ENCODE measurements around the gene ANO10. TPM values are rescaled to one million over a fixed set of nuclear protein-coding genes. Genes with fewer than 3 reads are reported as not detected.
A peak's percentile ranks its signal among the peaks of the same experiment; 100 is the strongest.

Gene ANO10
- total RNA-seq, 1 donor from 2014 or later, result 47.3 TPM

DNA sequence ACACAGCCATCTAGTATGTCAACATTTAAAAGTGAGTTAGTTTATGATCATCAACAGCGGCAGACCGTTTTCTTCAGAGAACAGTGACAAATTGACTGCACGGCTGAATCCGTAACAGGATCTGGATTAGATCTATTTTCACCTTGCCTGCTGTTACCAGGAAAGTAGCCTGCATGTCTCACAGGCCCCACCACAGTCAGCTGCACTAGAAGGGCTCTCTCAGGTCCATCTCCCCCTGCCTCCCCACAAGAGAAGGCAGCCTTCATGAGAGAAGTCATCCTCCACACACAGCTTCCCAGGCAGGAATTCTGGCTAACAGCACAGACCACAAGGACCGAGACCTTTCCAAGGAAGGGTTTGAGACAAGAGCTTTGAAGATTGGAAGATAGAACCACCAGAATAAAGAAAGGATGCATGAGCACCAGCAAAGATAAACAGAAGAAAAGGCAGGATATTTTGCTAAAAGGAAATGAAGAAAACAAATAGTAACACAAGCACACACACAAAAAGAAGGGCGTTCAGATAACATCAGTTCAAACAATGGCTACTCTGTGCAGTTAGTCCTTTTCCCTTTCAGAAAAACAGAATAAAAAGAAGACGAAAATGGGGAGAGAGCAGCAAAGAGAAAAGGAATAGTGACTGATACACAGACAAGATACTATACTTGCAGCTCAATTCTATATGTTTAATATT, 208.0 kb downstream of the ANO10 start:
- no peak for DNase-seq

DNA sequence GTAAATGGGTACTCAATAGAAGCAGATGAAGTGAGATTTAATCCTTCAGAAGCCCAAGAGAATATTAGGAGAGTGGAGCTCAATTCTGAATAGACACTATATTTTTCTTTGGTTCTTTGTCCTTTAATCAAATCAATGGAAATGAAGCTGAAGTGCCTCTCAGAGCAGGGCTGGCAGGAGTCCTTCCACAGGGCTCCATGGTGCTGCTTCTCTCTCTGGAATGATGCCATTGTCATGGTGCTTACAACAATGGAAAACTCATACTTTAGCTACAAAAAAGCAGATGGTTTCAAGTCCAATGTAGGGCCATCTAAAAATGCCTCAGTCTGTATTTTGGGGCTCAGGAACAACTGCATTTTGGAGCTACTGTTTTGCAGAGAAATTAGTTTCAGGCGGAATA, 210.4 kb downstream of the ANO10 start:
- DNase-seq, result peak; percentile 4

DNA sequence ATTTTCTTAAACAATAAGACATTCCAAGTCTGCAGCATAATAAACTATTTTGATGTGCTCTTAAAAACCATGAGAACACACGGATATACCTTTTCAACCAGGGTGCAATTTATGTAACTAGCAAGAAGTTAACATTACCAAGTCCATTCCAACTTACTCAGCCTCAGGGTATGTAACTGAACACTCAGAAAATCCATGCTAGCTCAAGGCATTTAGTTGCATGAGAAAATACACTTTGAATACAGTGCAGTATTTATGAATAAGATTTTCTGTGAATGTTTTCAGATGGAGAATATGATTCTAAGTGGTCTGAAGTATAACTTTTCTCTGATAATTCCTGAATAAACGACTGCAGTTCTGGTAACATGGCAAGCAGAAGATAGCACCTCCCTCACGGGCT, 211.2 kb downstream of the ANO10 start:
- DNase-seq, result no peak

DNA sequence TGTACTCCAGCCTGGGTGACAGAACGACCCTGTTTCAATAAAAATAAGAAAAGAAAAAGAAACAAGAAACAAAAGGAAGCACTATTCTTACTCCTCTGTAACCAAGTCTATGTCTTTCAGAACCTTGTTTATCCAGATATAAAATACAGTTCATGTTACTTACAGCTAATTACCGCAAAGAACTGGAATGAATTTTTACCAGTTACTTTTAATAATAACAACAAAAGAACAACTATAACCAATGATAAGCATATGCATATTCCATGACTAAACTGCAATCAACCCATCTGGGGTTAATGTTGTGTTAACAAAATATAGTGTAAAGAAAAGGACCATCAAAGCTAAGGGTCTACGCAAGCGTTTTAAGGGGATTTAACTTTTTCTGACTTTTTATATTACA, 212.3 kb downstream of the ANO10 start:
- DNase-seq, result no peak

DNA sequence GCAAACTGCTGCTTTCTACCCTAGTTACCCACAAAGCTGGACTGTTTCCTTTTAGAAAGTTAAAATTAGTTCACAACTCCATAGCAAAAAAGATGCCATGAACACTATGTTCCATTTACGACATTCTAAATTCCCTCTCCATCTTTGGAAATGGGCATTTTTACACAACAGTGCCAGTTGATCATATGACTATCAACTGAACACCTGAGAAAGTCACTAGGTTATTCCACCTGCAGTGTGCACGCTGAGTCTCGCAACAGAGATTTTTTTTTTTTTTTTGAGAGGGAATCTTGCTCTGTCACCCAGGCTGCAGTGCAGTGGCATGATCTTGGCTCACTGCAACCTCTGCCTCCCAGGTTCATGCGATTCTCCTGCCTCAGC, 215.2 kb downstream of the ANO10 start:
- DNase-seq, result no peak

DNA sequence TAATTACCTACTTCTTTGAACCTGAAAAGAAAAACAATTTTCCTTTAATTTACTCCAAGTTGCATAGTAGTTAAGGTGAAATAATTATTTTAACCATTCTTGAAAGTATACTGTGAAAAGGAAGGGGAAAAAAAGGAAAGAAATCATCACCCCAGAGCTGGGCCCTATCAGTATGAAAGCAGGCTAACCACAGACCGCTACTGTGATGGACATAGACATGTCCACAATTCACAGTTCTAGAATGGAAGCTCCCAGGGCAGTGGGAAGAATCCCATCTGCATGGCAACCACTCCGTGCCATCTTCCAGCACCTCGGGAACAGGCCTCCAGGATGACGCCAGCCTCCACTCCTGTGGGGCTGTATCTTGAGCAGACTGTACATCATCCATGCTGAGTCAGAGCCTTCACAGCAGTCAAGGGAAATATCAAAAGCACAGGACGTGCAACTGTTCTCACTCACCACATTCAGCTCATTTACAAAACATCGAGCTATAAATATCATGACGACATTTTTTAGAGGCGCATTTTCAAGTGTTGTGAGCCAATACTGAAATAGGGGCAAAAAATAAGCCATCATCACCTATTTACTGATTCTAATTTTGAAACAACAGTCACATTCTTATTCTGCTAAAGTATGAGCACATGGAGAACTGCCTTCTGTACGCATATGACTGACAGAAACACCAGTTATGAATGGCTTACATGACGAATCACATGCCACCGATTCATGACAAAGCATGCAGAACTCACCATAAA, 215.7 kb downstream of the ANO10 start:
- DNase-seq, result peak; percentile 54

DNA sequence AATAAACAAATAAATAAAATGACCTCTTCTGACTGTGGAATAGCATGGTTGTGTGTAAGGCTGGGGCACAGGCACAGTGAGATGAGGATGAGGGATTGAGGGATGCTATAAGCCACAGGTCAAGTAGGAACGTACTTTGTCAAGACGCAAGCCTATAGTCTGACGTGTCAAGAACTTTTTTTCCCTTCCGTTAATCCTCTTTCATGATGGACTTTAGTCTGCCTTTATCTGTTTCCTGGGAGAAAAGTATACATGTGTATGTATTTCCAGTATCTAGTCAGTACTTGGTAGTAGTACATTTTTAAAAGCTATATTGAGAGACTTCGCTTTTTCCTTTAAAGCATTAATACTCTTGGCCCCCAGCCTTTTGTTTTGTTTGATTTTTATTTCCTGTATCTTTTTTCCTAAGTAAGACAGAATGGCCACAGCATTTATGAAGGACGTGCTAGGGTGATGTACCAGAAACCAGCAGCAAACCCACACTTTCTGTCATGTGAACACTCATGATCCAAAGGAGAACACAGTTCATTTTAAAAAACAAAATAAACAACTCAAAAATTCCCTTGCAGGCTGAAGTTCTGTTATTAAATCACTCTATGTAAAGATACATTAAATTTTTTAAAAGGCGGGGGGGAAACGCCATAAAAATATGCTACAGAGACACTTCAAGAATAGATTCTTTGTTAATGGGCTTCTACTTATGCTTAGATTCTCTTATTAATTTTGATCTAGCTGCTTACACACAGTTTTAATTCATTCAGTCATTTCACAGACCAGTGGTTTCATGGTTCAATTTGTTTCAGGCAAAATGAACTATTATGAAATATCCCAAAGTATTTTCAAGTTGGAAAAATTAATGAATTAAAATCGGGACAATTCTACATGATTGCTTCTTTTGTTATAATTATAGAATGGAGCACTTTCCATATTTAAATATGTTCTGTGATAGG, 220.8 kb downstream of the ANO10 start:
- no peak for DNase-seq

DNA sequence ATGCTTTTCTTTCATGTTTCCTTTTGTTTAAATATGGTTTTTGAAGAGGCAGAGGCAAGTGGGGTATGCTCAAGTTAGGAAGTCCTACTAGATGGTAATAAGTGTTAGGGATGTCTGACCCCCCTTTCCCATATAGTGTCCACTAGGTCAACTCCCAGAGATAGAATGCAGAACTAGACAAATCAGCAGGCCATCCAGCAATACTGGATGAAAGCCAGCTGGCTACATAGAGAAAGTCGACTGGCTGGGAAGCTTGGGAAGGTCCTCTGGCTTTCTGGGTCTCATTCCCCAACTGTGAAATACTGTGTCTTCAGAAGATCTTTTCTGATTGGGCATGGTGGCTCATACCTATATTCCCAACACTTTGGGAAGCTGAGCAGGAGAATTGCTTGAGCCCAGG, 221.6 kb downstream of the ANO10 start:
- DNase-seq, result no peak

DNA sequence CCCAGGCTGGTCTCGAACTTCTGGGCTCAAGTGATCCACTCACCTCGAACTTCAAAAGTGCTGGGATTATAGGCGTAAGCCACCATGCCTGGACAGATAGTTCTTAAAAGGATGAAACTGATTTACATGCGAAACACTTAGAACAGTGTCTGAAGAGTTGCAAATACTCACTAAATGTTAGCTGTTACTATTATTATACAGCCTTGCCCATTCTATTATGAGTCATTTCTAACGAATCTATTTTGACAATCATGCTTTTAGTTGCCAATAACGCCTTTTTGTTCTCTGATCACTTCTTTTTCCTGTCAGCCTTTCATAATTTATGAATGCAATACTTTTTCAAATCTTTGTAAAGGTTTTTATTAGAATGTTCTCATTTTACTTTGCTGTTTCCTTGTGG, 222.8 kb downstream of the ANO10 start:
- DNase-seq, result no peak

DNA sequence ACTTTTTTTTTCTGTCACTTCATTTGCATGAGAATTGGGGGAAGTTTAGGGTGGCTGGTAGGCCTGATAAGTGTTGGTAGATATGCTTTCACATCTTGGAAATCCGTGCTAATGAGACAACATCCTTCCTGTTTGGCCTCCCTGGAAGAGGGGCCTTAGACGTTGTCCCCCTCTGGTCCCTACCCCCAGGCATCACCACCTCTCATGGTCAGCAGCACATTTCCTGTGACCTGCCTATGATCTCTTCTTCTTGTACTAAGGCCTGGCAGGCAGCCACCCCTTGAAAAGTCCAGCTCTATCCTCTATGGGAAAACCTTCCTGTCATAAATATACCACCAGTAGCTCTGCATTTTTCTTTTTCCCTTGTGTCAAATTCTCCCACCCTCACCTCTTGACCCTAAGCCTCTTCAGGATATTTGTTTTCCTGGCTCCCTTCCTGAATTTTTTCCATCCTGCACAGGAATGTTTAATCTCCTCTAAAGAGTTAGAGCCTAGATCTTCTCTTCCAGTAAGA, 227.7 kb downstream of the ANO10 start:
- no peak for DNase-seq

DNA sequence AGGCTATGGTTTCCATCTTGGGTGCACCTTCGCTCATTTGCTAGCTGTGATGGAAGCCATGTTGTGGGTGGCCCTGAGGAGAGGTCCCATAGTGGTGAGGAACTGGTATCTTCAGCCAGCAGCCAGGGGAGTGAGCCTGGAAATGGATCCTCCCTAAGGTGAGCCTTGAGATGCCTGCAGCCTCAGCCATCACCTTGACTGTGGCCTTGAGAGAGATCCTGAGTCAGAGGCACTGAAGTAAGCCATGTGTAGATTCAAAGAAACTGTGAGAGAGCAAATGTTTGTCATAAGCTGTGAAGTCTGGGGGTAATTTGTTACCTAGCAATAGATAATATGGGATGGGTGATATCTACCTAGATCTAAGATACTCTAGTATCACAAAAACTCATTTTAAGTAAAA, 230.2 kb downstream of the ANO10 start:
- no peak for DNase-seq

DNA sequence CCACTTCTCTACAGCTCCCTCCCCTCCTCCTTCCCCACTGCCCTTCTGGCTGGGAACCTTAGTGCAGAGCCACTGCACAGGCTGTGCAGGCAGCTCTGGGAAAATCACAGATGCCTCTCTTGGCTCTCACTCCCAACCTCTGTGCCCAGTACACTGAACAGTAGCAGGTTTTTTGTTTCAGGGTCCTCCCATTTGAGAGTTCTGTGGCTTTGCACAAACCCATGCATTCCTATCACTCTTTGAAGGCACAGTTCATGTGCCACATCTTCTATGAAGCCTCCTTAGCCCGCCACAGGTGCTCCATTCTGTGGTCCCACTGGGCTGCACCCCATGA, 231.6 kb downstream of the ANO10 start:
- no peak for DNase-seq

DNA sequence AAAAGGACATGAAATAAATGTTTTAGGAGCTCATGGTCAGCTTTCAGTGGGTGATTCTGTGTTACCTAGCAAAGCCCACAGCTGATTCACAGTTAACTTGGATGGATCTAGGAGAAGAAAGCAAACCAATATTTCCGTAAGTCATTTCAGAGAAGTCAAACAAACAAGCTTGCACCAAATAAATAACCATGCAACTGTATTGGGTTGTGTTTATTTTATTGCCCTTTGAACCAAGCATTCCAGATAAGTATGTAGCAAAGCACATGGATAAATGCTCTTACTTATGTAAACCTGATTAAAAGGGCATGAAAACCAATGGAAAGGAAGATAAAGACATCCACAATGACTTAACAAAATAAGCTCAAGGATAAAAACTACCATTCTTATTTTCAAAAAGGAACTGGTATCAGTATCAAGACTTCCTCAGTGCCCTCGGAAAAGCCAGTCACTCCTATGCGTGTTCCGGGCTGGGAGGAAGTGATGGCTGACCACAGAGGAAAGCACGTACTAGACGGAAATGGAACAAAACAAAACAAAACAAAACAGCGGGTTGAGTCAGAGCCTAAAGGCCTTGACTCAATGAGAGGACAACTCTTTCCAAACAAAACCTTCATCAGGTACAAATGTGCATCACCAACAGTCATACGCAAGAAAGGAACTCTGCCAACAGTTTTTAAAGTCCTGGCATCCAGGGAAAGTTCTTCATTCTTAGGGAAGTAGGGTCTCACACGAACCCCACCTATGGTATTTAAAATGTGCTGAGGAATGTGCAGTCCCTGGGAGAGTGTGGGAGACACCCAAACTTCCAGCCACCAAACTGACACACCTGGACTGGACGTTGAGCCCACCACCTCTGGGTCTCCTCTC, 232.2 kb downstream of the ANO10 start:
- no peak for DNase-seq

DNA sequence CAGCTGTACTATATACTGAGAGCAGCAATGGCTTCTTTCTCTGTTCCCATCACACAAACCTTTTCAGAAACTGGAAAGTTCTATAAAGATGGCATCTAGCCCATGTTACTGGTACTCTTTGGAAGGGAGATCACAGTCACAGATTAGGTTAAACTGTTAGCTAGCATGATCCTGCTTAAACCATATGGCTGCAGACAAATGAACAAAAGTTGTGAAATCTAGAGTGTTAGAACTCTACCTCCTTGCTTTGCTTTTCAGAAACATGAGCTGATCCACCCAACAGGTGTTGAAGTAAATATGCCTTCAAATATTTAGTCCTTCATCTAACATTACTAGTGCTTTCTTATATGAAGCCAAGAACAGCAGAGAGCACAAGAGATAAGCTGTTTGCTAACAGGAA, 232.9 kb downstream of the ANO10 start:
- no peak for DNase-seq

DNA sequence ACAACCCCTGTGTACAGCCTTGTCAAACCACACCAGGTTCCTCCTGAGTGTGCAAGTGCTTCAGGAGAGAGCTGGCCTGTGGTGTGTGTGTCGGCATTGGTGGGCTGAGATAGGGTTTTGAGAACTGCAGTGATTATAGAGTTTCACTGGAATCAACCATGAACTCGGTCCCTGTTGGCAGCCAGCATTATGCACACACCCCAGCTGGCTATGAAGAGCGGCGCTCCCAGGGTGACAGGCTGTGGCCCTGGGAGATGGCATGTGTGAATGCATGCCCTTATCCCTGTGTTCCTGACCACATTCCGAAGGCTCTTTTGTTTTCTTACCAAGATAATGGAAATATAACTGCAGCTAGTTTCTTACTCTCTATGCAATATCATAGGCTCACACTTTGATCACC, 233.6 kb downstream of the ANO10 start:
- DNase-seq, result no peak

DNA sequence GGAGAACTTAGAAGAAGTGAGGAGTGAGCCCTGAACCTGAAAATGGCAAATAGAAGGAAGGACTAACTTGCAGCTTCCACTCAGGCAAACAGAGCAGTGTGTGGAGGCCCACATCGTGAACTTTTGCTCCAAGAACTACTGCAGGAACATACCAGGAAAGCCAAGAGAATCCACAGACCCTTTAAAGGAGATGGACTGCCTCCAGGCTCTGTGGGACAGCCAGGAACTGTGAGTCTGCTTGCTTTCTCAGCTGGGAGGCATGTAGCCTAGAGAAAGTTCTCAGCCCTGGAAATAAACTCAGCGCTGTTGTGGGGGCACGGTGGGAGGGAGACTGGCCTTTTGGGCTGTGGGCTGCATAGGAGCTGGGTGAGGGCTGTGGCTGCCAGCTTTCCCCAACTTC, 242.5 kb downstream of the ANO10 start:
- DNase-seq, result no peak

DNA sequence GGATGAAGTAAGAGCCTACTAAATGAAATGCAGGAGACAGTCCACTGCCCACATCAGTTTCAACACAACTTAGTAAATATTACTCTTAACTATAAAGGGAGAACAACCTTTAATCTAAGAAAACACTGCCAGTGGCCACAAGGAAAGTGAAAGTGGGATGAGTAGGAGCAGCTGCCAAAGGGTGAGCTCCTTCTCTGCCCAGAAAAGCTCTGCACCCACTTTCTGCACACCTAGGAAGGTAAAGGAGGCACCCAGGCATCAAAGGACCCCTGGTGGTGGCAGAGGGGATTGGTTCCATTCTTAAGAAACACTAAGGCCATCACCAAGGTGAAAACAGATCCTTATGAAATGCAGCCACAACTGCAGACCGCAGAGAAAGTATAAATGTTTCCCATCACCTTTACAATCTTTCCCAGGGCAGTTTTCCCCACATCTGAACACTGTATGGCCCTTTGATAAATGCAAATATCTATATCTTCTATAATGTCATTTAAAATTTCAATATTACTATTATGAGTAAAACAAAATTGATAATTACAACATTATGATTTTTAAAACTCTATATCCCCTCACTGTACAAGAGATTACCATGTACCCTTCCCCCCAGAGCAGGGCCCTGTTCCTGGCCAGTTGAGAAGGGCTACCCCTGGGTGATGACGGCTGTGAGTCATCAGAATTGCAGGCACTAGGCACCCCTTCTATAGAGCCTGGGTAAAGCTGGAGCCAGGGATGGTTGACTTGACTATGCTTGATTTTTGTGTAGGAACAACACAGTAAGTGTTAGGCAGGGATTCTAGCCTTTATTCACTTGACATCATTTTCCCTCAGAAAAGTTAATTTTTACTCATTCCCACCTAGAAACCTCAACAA, 243.5 kb downstream of the ANO10 start:
- DNase-seq, result no peak

DNA sequence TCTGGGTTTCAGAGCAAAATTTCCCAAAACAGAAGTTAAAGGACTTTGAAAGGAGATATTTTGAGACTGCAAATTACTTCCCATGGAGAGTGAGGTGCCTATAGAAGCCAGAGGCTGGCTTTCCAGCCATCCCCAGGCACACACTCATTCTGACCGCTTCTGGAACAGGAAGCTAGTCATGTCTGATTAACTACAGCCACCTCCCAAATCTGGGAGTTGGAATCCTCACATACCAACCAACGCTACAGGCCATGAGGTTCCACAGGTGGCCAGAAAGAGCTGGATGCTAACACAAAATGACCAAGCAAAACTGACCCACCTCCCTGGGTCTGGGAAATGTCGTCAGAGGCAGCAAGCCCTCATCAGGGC, 248.3 kb downstream of the ANO10 start:
- no peak for DNase-seq

DNA sequence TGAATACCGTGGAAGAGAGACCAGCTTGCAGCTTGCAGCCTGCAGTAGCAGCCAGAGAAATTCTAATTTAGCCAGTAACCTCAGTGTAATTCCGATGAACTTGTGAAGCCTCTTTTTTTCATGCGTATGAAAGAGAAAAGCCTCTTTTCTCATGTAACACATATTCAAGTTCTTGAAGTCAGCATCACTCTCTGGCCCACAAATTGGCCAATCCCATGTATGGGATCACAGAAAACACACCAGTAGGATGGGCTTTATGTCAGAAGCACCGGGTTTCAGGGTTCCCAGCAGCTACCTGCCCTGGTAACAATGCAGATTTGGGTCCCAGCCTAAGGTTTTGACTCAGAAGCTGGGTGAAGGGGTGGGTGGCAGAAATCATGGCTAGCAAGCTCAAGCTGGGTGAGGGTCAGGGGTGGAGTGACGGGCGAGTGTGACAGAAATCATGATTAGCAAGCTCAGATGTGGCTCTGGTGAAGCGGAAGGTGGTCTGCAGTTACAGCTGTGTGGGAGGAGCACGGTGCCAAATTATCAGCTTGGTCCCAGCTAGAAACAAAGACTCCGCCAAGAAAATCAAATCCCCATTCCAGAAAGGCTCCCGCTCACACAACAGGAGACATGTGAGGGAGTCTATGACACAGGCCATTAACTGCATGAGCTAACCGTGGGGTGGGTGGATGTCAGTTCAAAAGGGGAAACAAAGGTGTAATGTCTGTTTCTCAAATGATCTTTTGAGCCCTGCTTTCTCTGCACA, 248.8 kb downstream of the ANO10 start:
- no peak for DNase-seq

DNA sequence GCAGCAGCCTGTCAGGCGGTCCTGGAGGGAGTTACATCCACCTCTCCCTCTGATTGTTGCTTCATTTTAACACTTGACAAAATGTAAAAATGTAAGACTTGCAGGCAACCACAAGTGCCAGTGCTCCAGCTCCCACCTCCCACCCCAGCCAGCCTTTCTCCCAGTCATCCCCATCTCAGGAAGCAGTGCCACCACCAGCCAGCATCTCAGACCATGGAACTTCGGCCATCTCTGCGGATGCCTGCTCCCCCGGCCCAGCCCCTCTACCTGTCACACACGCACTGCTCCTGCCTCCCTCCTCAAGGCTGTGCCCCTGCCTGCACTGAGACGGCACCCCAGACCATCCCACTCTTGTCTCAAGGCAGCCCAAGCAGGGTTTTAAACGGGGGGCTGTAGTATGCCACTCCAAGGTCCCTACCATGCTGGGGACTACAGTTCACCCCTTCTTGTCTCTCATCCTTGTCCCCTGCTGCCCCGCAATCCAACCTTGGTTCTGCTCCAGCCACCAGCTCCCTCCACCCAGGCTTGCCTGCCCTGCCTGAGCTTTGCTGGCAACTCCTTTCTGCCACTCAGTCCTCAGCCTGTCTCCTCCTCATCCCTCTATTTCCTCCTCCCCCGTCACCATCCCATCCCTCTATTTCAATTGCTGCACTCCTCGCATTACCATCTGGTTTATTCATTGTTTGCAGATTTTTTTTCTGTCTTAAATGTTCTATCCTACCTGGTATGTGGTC, 249.6 kb downstream of the ANO10 start:
- no peak for DNase-seq
